GM12891 (cell line): Measurements from ENCODE around the gene NCOR2.

Experiments used
- PAX5 ChIP-seq: IDR thresholded peaks from 2 replicates; pipeline ENCODE4 v1.6.1; 2011; ENCODE audit warnings: low read length, moderate library complexity, mild to moderate bottlenecking; ENCODE audit not compliant: insufficient read depth, severe bottlenecking
- POLR2A ChIP-seq: IDR thresholded peaks from 2 replicates; pipeline ENCODE4 v1.6.1; 2011; ENCODE audit warnings: low read depth, low read length, control low read depth
- POLR2AphosphoS5 ChIP-seq: IDR thresholded peaks from 2 replicates; pipeline ENCODE4 v1.6.1; 2011; ENCODE audit warnings: low read depth, low read length, control low read depth
- POU2F2 ChIP-seq: IDR thresholded peaks from 2 replicates; pipeline ENCODE4 v1.6.1; 2011; ENCODE audit warnings: low read depth, mild to moderate bottlenecking, control low read depth, low read length, moderate library complexity
- SPI1 ChIP-seq: IDR thresholded peaks from 2 replicates; pipeline ENCODE4 v1.6.1; 2011; ENCODE audit warnings: low read depth, low read length, control low read depth
- TAF1 ChIP-seq: IDR thresholded peaks from 2 replicates; pipeline ENCODE4 v1.6.1; 2011; ENCODE audit warnings: low read depth, low read length, control low read depth

DNA sequence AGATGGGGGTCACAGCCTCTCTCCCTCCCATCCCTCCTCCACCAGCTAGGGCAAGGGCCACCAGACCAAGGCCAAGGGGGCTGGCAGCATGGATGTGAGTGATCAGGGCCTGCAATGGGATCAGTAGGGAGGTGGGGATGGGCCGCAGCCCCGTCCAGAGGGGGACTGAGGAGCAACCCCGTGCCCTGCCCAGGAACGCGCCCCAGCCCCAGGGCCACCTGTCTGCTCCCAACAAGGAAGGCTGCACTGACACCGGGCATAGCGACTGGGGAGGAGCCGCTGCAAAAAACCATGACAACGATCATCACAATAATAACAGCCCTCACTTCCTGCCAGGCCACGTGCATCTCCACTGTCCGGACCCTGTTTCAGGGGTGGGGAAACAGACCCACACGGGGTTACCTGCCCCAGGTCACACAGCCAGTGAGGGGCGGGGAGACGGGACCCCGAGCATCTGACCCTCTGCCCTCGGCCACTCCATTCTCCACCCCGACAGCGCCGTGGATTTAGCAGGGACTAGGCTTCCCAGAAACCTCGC, 24.3 kb downstream of the NCOR2 start:
- TF ChIP-seq POLR2A (no peak), SPI1 (no peak), POLR2AphosphoS5 (no peak), TAF1 (no peak), PAX5 (no peak), POU2F2 (no peak)
